Immature natural killer cell (primary cell): ENCODE results near the gene RBBP4. TPM values are rescaled to one million over a fixed set of nuclear protein-coding genes. Genes with fewer than 3 reads are reported as not detected.
"Not testable (repeated sequence)": the region's sequence is repeated elsewhere in the genome, so short reads cannot be mapped to it uniquely, and the experiment has no call there.

Experiments
- DNase-seq, 3 donors: peaks; one replicate each; pipeline ENCODE4 v3.0.0; 2022; ENCODE audit warnings: mixed read lengths in 1 of 3
- H3K27ac Mint-ChIP-seq, 6 donors: one replicate each; pipeline ENCODE4 v1.8.0; 2020; ENCODE audit warnings: mixed read lengths in 6 of 6, mild to moderate bottlenecking in 5 of 6, inconsistent platforms in 4 of 6, moderate library complexity in 3 of 6
- H3K27me3 Mint-ChIP-seq, 3 donors: one replicate each; pipeline ENCODE4 v1.8.0; 2020 to 2021; ENCODE audit warnings: low read depth in 3 of 3, mild to moderate bottlenecking in 3 of 3, mixed read lengths in 3 of 3, moderate library complexity in 3 of 3, inconsistent platforms in 1 of 3
- H3K36me3 Mint-ChIP-seq, 3 donors: one replicate each; pipeline ENCODE4 v1.8.0; 2020; ENCODE audit warnings: mixed read lengths in 3 of 3, inconsistent platforms in 2 of 3, mild to moderate bottlenecking in 2 of 3
- H3K4me1 Mint-ChIP-seq, 2 donors: one replicate each; pipeline ENCODE4 v1.8.0; 2020; ENCODE audit warnings: inconsistent platforms in 2 of 2, mild to moderate bottlenecking in 2 of 2, mixed read lengths in 2 of 2, moderate library complexity in 1 of 2
- H3K4me3 Mint-ChIP-seq, 5 donors: one replicate each; pipeline ENCODE4 v1.8.0; 2020; ENCODE audit warnings: mild to moderate bottlenecking in 5 of 5, mixed read lengths in 5 of 5, inconsistent platforms in 3 of 5, moderate library complexity in 3 of 5
- H3K9me3 Mint-ChIP-seq, 6 donors: one replicate each; pipeline ENCODE4 v1.8.0; 2020; ENCODE audit warnings: mild to moderate bottlenecking in 6 of 6, mixed read lengths in 6 of 6, inconsistent platforms in 4 of 6, moderate library complexity in 3 of 6
- polyA plus RNA-seq, 3 donors: library from polyadenylated mRNA; unstranded; fragments of 300-500 nt; fragmentation: Illumina TruSeq; gene quantifications; one replicate each; pipeline ENCODE4 v1.2.3, GENCODE V29; 2021

Gene RBBP4
- polyA plus RNA-seq, 3 donors from 2014 or later = 314 to 568 (median 325) TPM

- H3K4me3 Mint-ChIP-seq = no peak overlapping the region
- H3K4me1 Mint-ChIP-seq = no peaks in the 10 kb centered on the region
- no peak for DNase-seq
- H3K9me3 Mint-ChIP-seq = no peaks in the 10 kb centered on the region
- no peaks in the 10 kb centered on the region for H3K27me3 Mint-ChIP-seq
- H3K36me3 Mint-ChIP-seq = no peaks in the 10 kb centered on the region
- H3K27ac Mint-ChIP-seq = no peak overlapping the region
Observed at GRCh38 chr1:32693455-32694174, 42.6 kb downstream of the RBBP4 start.

GRCh38 chr1:32695098-32695904 is 44.3 kb downstream of the RBBP4 start:
- DNase-seq = no peak
- peaks cover 0 to 7% (median 0%) of the 10 kb centered on the region in 3 donors for H3K27me3 Mint-ChIP-seq
- no peak overlapping the region for H3K4me3 Mint-ChIP-seq
- peaks cover 0 to 4% (median 0%) of the 10 kb centered on the region in 3 donors for H3K36me3 Mint-ChIP-seq
- no peaks in the 10 kb centered on the region for H3K9me3 Mint-ChIP-seq
- H3K4me1 Mint-ChIP-seq = no peaks in the 10 kb centered on the region
- H3K27ac Mint-ChIP-seq = no peak overlapping the region

GRCh38 chr1:32696041-32696440 is 45.0 kb downstream of the RBBP4 start:
- H3K36me3 Mint-ChIP-seq = peaks cover 0 to 4% (median 0%) of the 10 kb centered on the region in 3 donors
- no peaks in the 10 kb centered on the region for H3K4me1 Mint-ChIP-seq
- H3K4me3 Mint-ChIP-seq = no peak overlapping the region
- peaks cover 0 to 7% (median 0%) of the 10 kb centered on the region in 3 donors for H3K27me3 Mint-ChIP-seq
- no peaks in the 10 kb centered on the region for H3K9me3 Mint-ChIP-seq
- DNase-seq = no peak
- no peak overlapping the region for H3K27ac Mint-ChIP-seq

GRCh38 chr1:32696996-32697395 is 46.0 kb downstream of the RBBP4 start:
- DNase-seq, H3K36me3 Mint-ChIP-seq, H3K4me1 Mint-ChIP-seq, H3K27ac Mint-ChIP-seq, H3K9me3 Mint-ChIP-seq, H3K4me3 Mint-ChIP-seq: not testable (repeated sequence)
- H3K27me3 Mint-ChIP-seq = peaks cover 0 to 14% (median 3%) of the 10 kb centered on the region in 3 donors

GRCh38 chr1:32701421-32701911 is 50.5 kb downstream of the RBBP4 start:
- Mint-ChIP-seq H3K4me1 (peaks cover 12 to 14% of the 10 kb centered on the region in 2 donors), H3K36me3 (peaks cover 0 to 4% (median 0%) of the 10 kb centered on the region in 3 donors), H3K4me3 (peak overlapping the region; percentile 54 to 74 (median 70)), H3K9me3 (no peaks in the 10 kb centered on the region), H3K27me3 (peaks cover 4 to 33% (median 5%) of the 10 kb centered on the region in 3 donors), H3K27ac (no peak overlapping the region)
- no peak for DNase-seq

GRCh38 chr1:32701951-32702598 is 51.1 kb downstream of the RBBP4 start:
- Mint-ChIP-seq H3K4me3 (peak overlapping the region; percentile 54 to 74 (median 70)), H3K9me3 (no peaks in the 10 kb centered on the region), H3K36me3 (peaks cover 0 to 4% (median 0%) of the 10 kb centered on the region in 3 donors), H3K27me3 (peaks cover 4 to 33% (median 5%) of the 10 kb centered on the region in 3 donors), H3K4me1 (peaks cover 12 to 14% of the 10 kb centered on the region in 2 donors), H3K27ac (peak overlapping the region in 1 of 6 donors; percentile 29)
- DNase-seq = no peak

GRCh38 chr1:32702599-32703478 is 51.8 kb downstream of the RBBP4 start, which contains the start of gene SYNC:
SYNC (minus strand) TSS chr1:32702770; CDS start chr1:32702660, 110 bp downstream.
- DNase-seq = no peak
- Mint-ChIP-seq H3K27ac (peak within 1 kb of the TSS in 1 of 6 donors; percentile 29), H3K36me3 (peaks cover 0 to 4% (median 0%) of the 10 kb centered on the region in 3 donors), H3K9me3 (no peaks in the 10 kb centered on the region), H3K27me3 (peaks cover 4 to 35% (median 5%) of the 10 kb centered on the region in 3 donors), H3K4me1 (peaks cover 12 to 14% of the 10 kb centered on the region in 2 donors), H3K4me3 (peak within 1 kb of the TSS; percentile 66 to 74 (median 70))

GRCh38 chr1:32703479-32704291 is 52.7 kb downstream of the RBBP4 start:
- DNase-seq = no peak
- peaks cover 4 to 35% (median 5%) of the 10 kb centered on the region in 3 donors for H3K27me3 Mint-ChIP-seq
- peaks cover 0 to 4% (median 0%) of the 10 kb centered on the region in 3 donors for H3K36me3 Mint-ChIP-seq
- H3K4me3 Mint-ChIP-seq = peak overlapping the region; percentile 46 to 71 (median 66)
- no peaks in the 10 kb centered on the region for H3K9me3 Mint-ChIP-seq
- H3K27ac Mint-ChIP-seq = no peak overlapping the region
- H3K4me1 Mint-ChIP-seq = peaks cover 12 to 14% of the 10 kb centered on the region in 2 donors

- H3K9me3 Mint-ChIP-seq = no peaks in the 10 kb centered on the region
- H3K4me3 Mint-ChIP-seq = no peak overlapping the region
- DNase-seq = no peak
- H3K36me3 Mint-ChIP-seq = no peaks in the 10 kb centered on the region
- peaks cover 4 to 28% (median 5%) of the 10 kb centered on the region in 3 donors for H3K27me3 Mint-ChIP-seq
- H3K4me1 Mint-ChIP-seq = peaks cover 12 to 14% of the 10 kb centered on the region in 2 donors
- no peak overlapping the region for H3K27ac Mint-ChIP-seq
Observed at GRCh38 chr1:32705516-32705915, 54.5 kb downstream of the RBBP4 start.

GRCh38 chr1:32706491-32706890 is 55.5 kb downstream of the RBBP4 start:
- Mint-ChIP-seq H3K4me3 (no peak overlapping the region), H3K27me3 (peaks cover 4 to 26% (median 5%) of the 10 kb centered on the region in 3 donors)

GRCh38 chr1:32709075-32709474 is 58.1 kb downstream of the RBBP4 start:
- no peaks in the 10 kb centered on the region for H3K36me3 Mint-ChIP-seq
- DNase-seq = no peak
- no peak overlapping the region for H3K4me3 Mint-ChIP-seq
- H3K27ac Mint-ChIP-seq = no peak overlapping the region
- H3K4me1 Mint-ChIP-seq = peaks cover 3 to 6% of the 10 kb centered on the region in 2 donors
- H3K9me3 Mint-ChIP-seq = peaks cover 0 to 1% (median 0%) of the 10 kb centered on the region in 6 donors
- peaks cover 0 to 11% (median 4%) of the 10 kb centered on the region in 3 donors for H3K27me3 Mint-ChIP-seq

More at GRCh38 chr1:32706491-32706890, 55.5 kb downstream of the RBBP4 start:
- H3K36me3 Mint-ChIP-seq = no peaks in the 10 kb centered on the region
- DNase-seq = no peak
- peaks cover 12 to 14% of the 10 kb centered on the region in 2 donors for H3K4me1 Mint-ChIP-seq
- H3K27ac Mint-ChIP-seq = no peak overlapping the region
- no peaks in the 10 kb centered on the region for H3K9me3 Mint-ChIP-seq

GRCh38 chr1:32709476-32709875 is 58.5 kb downstream of the RBBP4 start:
- H3K36me3 Mint-ChIP-seq = no peaks in the 10 kb centered on the region
- peaks cover 0 to 8% (median 2%) of the 10 kb centered on the region in 3 donors for H3K27me3 Mint-ChIP-seq
- no peak overlapping the region for H3K4me3 Mint-ChIP-seq
- H3K4me1 Mint-ChIP-seq = peaks cover 3 to 6% of the 10 kb centered on the region in 2 donors
- no peak for DNase-seq
- peaks cover 0 to 1% (median 0%) of the 10 kb centered on the region in 6 donors for H3K9me3 Mint-ChIP-seq
- H3K27ac Mint-ChIP-seq = no peak overlapping the region
